Neural progenitor cell (in vitro differentiated cells): ENCODE data around the gene NSD1. TPM values are rescaled to one million over a fixed set of nuclear protein-coding genes. Genes with fewer than 3 reads are reported as not detected.

Experiments used
- DNase-seq: peaks from one replicate; pipeline ENCODE4 v3.0.0-alpha.2; 2016; ENCODE audit warnings: low spot score
- H2AFZ ChIP-seq: fragments of 200-600 bp; sonication (generic); replicated peaks from 2 replicates; pipeline ENCODE4 v1.6.1; 2016; ENCODE audit warnings: antibody characterized with exemption
- H3F3A ChIP-seq: fragments of 200-600 bp; sonication (generic); 2 replicates; pipeline ENCODE4 v1.6.1; 2016; ENCODE audit warnings: antibody characterized with exemption, low read depth
- H3K27ac ChIP-seq: fragments of 200-600 bp; sonication (generic); 2 replicates; pipeline ENCODE4 v1.5.1; 2016; ENCODE audit warnings: mild to moderate bottlenecking
- H3K27me3 ChIP-seq: fragments of 200-600 bp; sonication (generic); 2 replicates; pipeline ENCODE4 v1.6.1; 2016; ENCODE audit warnings: mild to moderate bottlenecking, moderate library complexity
- H3K36me3 ChIP-seq: fragments of 200-600 bp; sonication (generic); 2 replicates; pipeline ENCODE4 v1.5.1; 2016
- H3K4me1 ChIP-seq: fragments of 200-600 bp; sonication (generic); 2 replicates; pipeline ENCODE4 v1.6.1; 2016; ENCODE audit warnings: mixed run types
- H3K4me2 ChIP-seq: fragments of 200-600 bp; sonication (generic); 2 replicates; pipeline ENCODE4 v1.6.1; 2016
- H3K4me3 ChIP-seq: fragments of 200-600 bp; sonication (generic); 2 replicates; pipeline ENCODE4 v1.5.1; 2016
- H3K79me2 ChIP-seq: fragments of 200-600 bp; sonication (generic); 2 replicates; pipeline ENCODE4 v1.6.1; 2016; ENCODE audit warnings: low read depth
- H3K9ac ChIP-seq: fragments of 200-600 bp; sonication (generic); 2 replicates; pipeline ENCODE4 v1.6.1; 2016
- H3K9me3 ChIP-seq: fragments of 200-600 bp; sonication (generic); 2 replicates; pipeline ENCODE4 v1.5.1; 2016; ENCODE audit warnings: low read depth
- H4K20me1 ChIP-seq: fragments of 200-600 bp; sonication (generic); 2 replicates; pipeline ENCODE4 v1.6.1; 2016; ENCODE audit warnings: low read depth
- H3K27ac Mint-ChIP-seq: 3 replicates; pipeline ENCODE4 v1.8.0; 2021; ENCODE audit warnings: mixed read lengths
- H3K27me3 Mint-ChIP-seq: 2 replicates; pipeline ENCODE4 v1.8.0; 2022; ENCODE audit warnings: low read depth, mild to moderate bottlenecking, inconsistent platforms, moderate library complexity, mixed read lengths; ENCODE audit not compliant: insufficient read depth
- H3K36me3 Mint-ChIP-seq: 3 replicates; pipeline ENCODE4 v1.8.0; 2021; ENCODE audit warnings: mixed read lengths
- H3K4me1 Mint-ChIP-seq: 3 replicates; pipeline ENCODE4 v1.8.0; 2021; ENCODE audit warnings: mixed read lengths
- H3K4me3 Mint-ChIP-seq: 3 replicates; pipeline ENCODE4 v1.8.0; 2021; ENCODE audit warnings: mild to moderate bottlenecking, moderate library complexity, mixed read lengths
- H3K9me3 Mint-ChIP-seq: 3 replicates; pipeline ENCODE4 v1.8.0; 2020; ENCODE audit warnings: mixed read lengths
- CTCF ChIP-seq: fragments of 200-600 bp; sonication (generic); IDR thresholded peaks from 2 replicates; pipeline ENCODE4 v1.5.1; 2017; ENCODE audit warnings: antibody characterized with exemption, mild to moderate bottlenecking
- EZH2 ChIP-seq: fragments of 200-600 bp; sonication (generic); IDR thresholded peaks from 2 replicates; pipeline ENCODE4 v1.6.1; 2017; ENCODE audit warnings: antibody characterized with exemption, mild to moderate bottlenecking, moderate library complexity
- EZH2phosphoT487 ChIP-seq: fragments of 200-600 bp; sonication (generic); IDR thresholded peaks from 2 replicates; pipeline ENCODE4 v1.6.1; 2017; ENCODE audit warnings: antibody characterized with exemption
- total RNA-seq: library from RNA; depleted of rRNA; stranded (reverse); fragments of >200 nt; gene quantifications from 2 replicates; pipeline ENCODE4 v1.2.3, GENCODE V29; 2015; ENCODE audit warnings: low replicate concordance

NSD1 gene
- total RNA-seq, 1 donor from 2014 or later, result 114 TPM

GRCh38 chr5:177233802-177234201 is 100.2 kb downstream of the NSD1 start:
- H3K4me3 Mint-ChIP-seq, result no peak overlapping the region
- H3K4me1 Mint-ChIP-seq, result peaks cover 4% of the 10 kb centered on the region
- H2AFZ ChIP-seq, result no peak overlapping the region
- no peaks in the 10 kb centered on the region for H3K4me1 ChIP-seq
- no peak overlapping the region for H3K27ac Mint-ChIP-seq
- peaks cover 16% of the 10 kb centered on the region for H3K36me3 ChIP-seq
- H3K79me2 ChIP-seq, result peaks cover 88% of the 10 kb centered on the region
- H3K4me2 ChIP-seq, result no peak overlapping the region
- no peaks in the 10 kb centered on the region for H3K27me3 ChIP-seq
- H3K4me3 ChIP-seq, result no peak overlapping the region
- H3K9me3 Mint-ChIP-seq, result no peaks in the 10 kb centered on the region
- peaks cover 18% of the 10 kb centered on the region for H3K36me3 Mint-ChIP-seq
- H3K9me3 ChIP-seq, result no peaks in the 10 kb centered on the region
- no peaks in the 10 kb centered on the region for H3K27me3 Mint-ChIP-seq
- H3K9ac ChIP-seq, result no peak overlapping the region
- H3F3A ChIP-seq, result no peaks in the 10 kb centered on the region
- no peak overlapping the region for H3K27ac ChIP-seq
- TF ChIP-seq CTCF, result no peak
- no peak for TF ChIP-seq EZH2
- no peak for TF ChIP-seq EZH2phosphoT487
- no peak for DNase-seq
- H4K20me1 ChIP-seq, result peaks cover 65% of the 10 kb centered on the region

GRCh38 chr5:177234841-177235240 is 101.3 kb downstream of the NSD1 start:
- H3K4me1 ChIP-seq, result no peaks in the 10 kb centered on the region
- H3K9me3 ChIP-seq, result no peaks in the 10 kb centered on the region
- no peak overlapping the region for H3K4me3 Mint-ChIP-seq
- H3K36me3 ChIP-seq, result peaks cover 26% of the 10 kb centered on the region
- no peak overlapping the region for H3K4me3 ChIP-seq
- H3K9ac ChIP-seq, result no peak overlapping the region
- no peaks in the 10 kb centered on the region for H3K27me3 Mint-ChIP-seq
- H3K4me2 ChIP-seq, result no peak overlapping the region
- H3K27me3 ChIP-seq, result no peaks in the 10 kb centered on the region
- peaks cover 87% of the 10 kb centered on the region for H3K79me2 ChIP-seq
- H4K20me1 ChIP-seq, result peaks cover 55% of the 10 kb centered on the region
- H3K9me3 Mint-ChIP-seq, result no peaks in the 10 kb centered on the region
- DNase-seq, result no peak
- no peak overlapping the region for H2AFZ ChIP-seq
- TF ChIP-seq CTCF (no peak), EZH2phosphoT487 (no peak), EZH2 (no peak)
- no peak overlapping the region for H3K27ac ChIP-seq
- H3K27ac Mint-ChIP-seq, result no peak overlapping the region
- H3K4me1 Mint-ChIP-seq, result peaks cover 4% of the 10 kb centered on the region
- peaks cover 8% of the 10 kb centered on the region for H3F3A ChIP-seq
- peaks cover 23% of the 10 kb centered on the region for H3K36me3 Mint-ChIP-seq

GRCh38 chr5:177241768-177242167 is 108.2 kb downstream of the NSD1 start:
- no peak overlapping the region for H3K4me2 ChIP-seq
- Mint-ChIP-seq H3K27ac (no peak overlapping the region), H3K9me3 (no peaks in the 10 kb centered on the region), H3K36me3 (peaks cover 41% of the 10 kb centered on the region), H3K4me1 (no peaks in the 10 kb centered on the region), H3K4me3 (no peak overlapping the region), H3K27me3 (peaks cover 2% of the 10 kb centered on the region)
- peaks cover 36% of the 10 kb centered on the region for H3K36me3 ChIP-seq
- H3K27ac ChIP-seq, result no peak overlapping the region
- no peak for DNase-seq
- H3K79me2 ChIP-seq, result peaks cover 60% of the 10 kb centered on the region
- H3K4me3 ChIP-seq, result no peak overlapping the region
- H2AFZ ChIP-seq, result no peak overlapping the region
- no peaks in the 10 kb centered on the region for H3K4me1 ChIP-seq
- TF ChIP-seq EZH2phosphoT487 (no peak), CTCF (no peak), EZH2 (no peak)
- no peaks in the 10 kb centered on the region for H3K9me3 ChIP-seq
- peaks cover 19% of the 10 kb centered on the region for H3F3A ChIP-seq
- no peaks in the 10 kb centered on the region for H3K27me3 ChIP-seq
- no peak overlapping the region for H3K9ac ChIP-seq
- H4K20me1 ChIP-seq, result peaks cover 5% of the 10 kb centered on the region
